Spleen (tissue), 11 donors: Measurements from ENCODE around the gene SERPING1. TPM values are rescaled to one million over a fixed set of nuclear protein-coding genes. Genes with fewer than 3 reads are reported as not detected.

Experiments
- DNase-seq: peaks from one replicate; pipeline ENCODE4 v3.0.0-alpha.2; 2020
- H3K27ac ChIP-seq, 8 donors: fragments of 200-600 bp; sonication (generic) in 7 of 8; 1 replicate in 4 of 8; 2 replicates in 4 of 8; pipeline versions ENCODE4 v1.5.0 to v1.8.0; 2016 to 2021; ENCODE audit warnings: inconsistent platforms in 4 of 8, mild to moderate bottlenecking in 4 of 8, moderate library complexity in 1 of 8
- H3K27me3 ChIP-seq, 7 donors: fragments of 200-600 bp; sonication (generic) in 6 of 7; replicated peaks in 1 of 7; 1 replicate in 4 of 7; 2 replicates in 3 of 7; pipeline versions ENCODE4 v1.5.0 to v1.8.0; 2016 to 2021; ENCODE audit warnings: inconsistent platforms in 3 of 7, mild to moderate bottlenecking in 1 of 7
- H3K36me3 ChIP-seq, 6 donors: fragments of 200-600 bp; sonication (generic) in 5 of 6; 1 replicate in 4 of 6; 2 replicates in 2 of 6; pipeline versions ENCODE4 v1.5.0 to v1.8.0; 2016 to 2021; ENCODE audit warnings: inconsistent platforms in 2 of 6
- H3K4me1 ChIP-seq, 6 donors: fragments of 200-600 bp; sonication (generic) in 5 of 6; 1 replicate in 3 of 6; 2 replicates in 3 of 6; pipeline versions ENCODE4 v1.5.0 to v1.8.0; 2016 to 2021; ENCODE audit warnings: inconsistent platforms in 3 of 6
- H3K4me3 ChIP-seq, 8 donors: fragments of 200-600 bp; sonication (generic) in 7 of 8; 1 replicate in 4 of 8; 2 replicates in 4 of 8; pipeline versions ENCODE4 v1.5.0 to v1.8.0; 2016 to 2021; ENCODE audit warnings: inconsistent platforms in 4 of 8, mild to moderate bottlenecking in 4 of 8, moderate library complexity in 2 of 8
- H3K9me3 ChIP-seq, 8 donors: fragments of 200-600 bp; sonication (generic) in 7 of 8; 1 replicate in 4 of 8; 2 replicates in 4 of 8; pipeline versions ENCODE4 v1.5.0 to v1.8.0; 2016 to 2021; ENCODE audit warnings: inconsistent platforms in 4 of 8
- CTCF ChIP-seq, 11 experiments: fragments of 200-600 bp in 7 of 11; fragments of 450-650 bp in 4 of 11; sonication (generic) in 4 of 11; IDR thresholded peaks in 8 of 11; conservative IDR thresholded peaks in 3 of 11; 1 replicate in 7 of 11; 2 replicates in 4 of 11; pipeline versions ENCODE4 v1.4.0 to v1.8.0; 2016 to 2021; ENCODE audit warnings: antibody characterized with exemption in 11 of 11, inconsistent platforms in 4 of 11, mild to moderate bottlenecking in 1 of 11
- POLR2A ChIP-seq, 3 donors: fragments of 450-650 bp; IDR thresholded peaks; one replicate each; pipeline ENCODE4 v1.5.1; 2017; ENCODE audit warnings: antibody characterized with exemption in 3 of 3, mild to moderate bottlenecking in 1 of 3
- POLR2AphosphoS5 ChIP-seq, 3 donors: sonication (generic); formaldehyde crosslinking; IDR thresholded peaks; one replicate each; pipeline ENCODE4 v1.5.1; 2017; ENCODE audit warnings: antibody characterized with exemption in 3 of 3
- WGBS, 5 donors: extraction: QIAGEN DNeasy Blood & Tissue Kit in 3 of 5; methylation state at CpG; one replicate each; pipeline versions ENCODE4 v1.1.5 to v1.1.7; 2013 to 2018; 5-methylcytosine and 5-hydroxymethylcytosine counted together
- intact Hi-C: fragments of 100-400 bp; cut with DNase I; formaldehyde crosslinking; loops from one replicate; pipeline ENCODE4 v1.15.0; 2023; ENCODE audit warnings: low total_unique reads
- polyA plus RNA-seq, 3 donors: library from polyadenylated mRNA; stranded (reverse); fragments of 200-250 nt; gene quantifications; one replicate each; pipeline ENCODE4 v1.2.1, GENCODE V29; 2013
- total RNA-seq, 7 donors: library from RNA; depleted of rRNA in 3 of 7; stranded (reverse); fragments of >200 nt in 3 of 7; fragmentation: NEBNext Ultra II Directional in 4 of 7; extraction: Animal tissue kit (Norgen Biotek cat#: 25700) in 4 of 7; gene quantifications; one replicate each; pipeline versions ENCODE4 v1.1.0 to v1.2.1, GENCODE V29; 2016 to 2021
- donor health status: healthy with polysubstance abuse.
- donor health status: DM: no; HTN: no; CAD: no; lungs with moderate emphysema.
- donor health status: DM: no; HTN: no; CAD: no.
- donor health status: Bipolar disorder and iron deficiency.
- donor health status: healthy.
- donor health status: DM: no; HTN: no; CAD: no.
- donor health status: DM: yes; HTN: yes; CAD: no.

Gene SERPING1
- total and polyA plus RNA-seq, 10 donors = 104 to 364 (median 228) TPM

- no peak overlapping the region for H3K4me3 ChIP-seq
- H3K27me3 ChIP-seq = peaks cover 0 to 61% (median 24%) of the 10 kb centered on the region in 7 donors
- no peak overlapping the region for H3K27ac ChIP-seq
- 74 to 83% (median 76%) methylated on average over 3 of the region's 3 CpGs for WGBS, 5 donors
- intact Hi-C loops = loop anchor here (5.0 to 10.0 kb wide), 3 partner anchors 72 to 299 kb away; no protein-coding TSS in a partner anchor
- no peaks in the 10 kb centered on the region for H3K9me3 ChIP-seq
- peaks cover 16 to 77% (median 59%) of the 10 kb centered on the region in 6 donors for H3K4me1 ChIP-seq
- no peak for DNase-seq
- no peaks in the 10 kb centered on the region for H3K36me3 ChIP-seq
- TF ChIP-seq CTCF (IDR thresholded peaks at IDR 0.05 in 8 of 11, conservative IDR thresholded peaks at IDR 0.05 in 3 of 11) = no peak
- TF ChIP-seq POLR2AphosphoS5 (IDR thresholded peaks at IDR 0.05) = no peak
These were observed 46.3 kb downstream of the SERPING1 start for GRCh38 chr11:57643802-57644201.

- Histone ChIP-seq H3K27me3 (peaks cover 0 to 61% (median 31%) of the 10 kb centered on the region in 7 donors), H3K36me3 (no peaks in the 10 kb centered on the region), H3K4me3 (no peak overlapping the region), H3K27ac (peak overlapping the region in 5 of 8 donors; percentile 20 to 57 (median 40)), H3K4me1 (peaks cover 19 to 78% (median 55%) of the 10 kb centered on the region in 6 donors), H3K9me3 (no peaks in the 10 kb centered on the region)
- DNase-seq = peak; percentile 92
- TF ChIP-seq POLR2A (IDR thresholded peaks at IDR 0.05) = no peak
- peak; percentile 49 to 93 (median 83) for TF ChIP-seq CTCF (IDR thresholded peaks at IDR 0.05 in 8 of 11, conservative IDR thresholded peaks at IDR 0.05 in 3 of 11)
- 13 to 20% (median 18%) methylated on average over 17 of the region's 17 CpGs for WGBS, 5 donors
- intact Hi-C loops = loop anchor here (5.0 to 10.0 kb wide), 3 partner anchors 73 to 300 kb away; no protein-coding TSS in a partner anchor
These were observed 47.5 kb downstream of the SERPING1 start for GRCh38 chr11:57644748-57645688.

- WGBS, 5 donors = 11 to 25% (median 15%) methylated on average over 3 to 5 of the region's 5 CpGs
- Histone ChIP-seq H3K27ac (peak overlapping the region in 5 of 8 donors; percentile 14 to 57 (median 40)), H3K27me3 (peaks cover 0 to 66% (median 31%) of the 10 kb centered on the region in 7 donors), H3K36me3 (no peaks in the 10 kb centered on the region), H3K9me3 (no peaks in the 10 kb centered on the region), H3K4me1 (peaks cover 19 to 76% (median 52%) of the 10 kb centered on the region in 6 donors), H3K4me3 (no peak overlapping the region)
- TF ChIP-seq POLR2AphosphoS5 (IDR thresholded peaks at IDR 0.05) (peak in 1 of 3 donors; percentile 18), CTCF (IDR thresholded peaks at IDR 0.05 in 8 of 11, conservative IDR thresholded peaks at IDR 0.05 in 3 of 11) (no peak)
- intact Hi-C loops = loop anchor here (10.0 kb wide), 1 partner anchor 301 kb away; no protein-coding TSS in a partner anchor
- DNase-seq = no peak
These were observed 48.2 kb downstream of the SERPING1 start for GRCh38 chr11:57645689-57646085.
